ENCODE data around the gene BCAR1.
"Not testable (repeated sequence)": the region's sequence is repeated elsewhere in the genome, so short reads cannot be mapped to it uniquely, and the experiment has no call there.

BCAR1 gene

GRCh38 chr16:75224306-75225082 lies 26.9 kb downstream of the BCAR1 start:
- FAIRE-seq: no peak

DNA sequence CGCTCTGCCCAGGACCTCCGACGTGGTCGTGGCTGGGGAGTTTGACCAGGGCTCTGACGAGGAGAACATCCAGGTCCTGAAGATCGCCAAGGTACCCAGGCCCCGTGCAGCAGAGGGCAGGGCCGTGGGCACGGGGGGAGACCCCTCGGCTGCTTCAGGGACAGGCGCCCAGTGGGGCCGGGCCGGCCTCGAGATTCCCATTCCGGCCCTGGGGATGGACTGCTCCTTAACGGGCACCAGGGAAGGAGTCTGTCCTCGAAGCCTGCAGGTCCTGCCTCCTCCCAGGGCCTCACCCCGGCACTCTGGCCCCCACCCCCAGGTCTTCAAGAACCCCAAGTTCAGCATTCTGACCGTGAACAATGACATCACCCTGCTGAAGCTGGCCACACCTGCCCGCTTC lies 28.3 kb downstream of the BCAR1 start:
- not testable (repeated sequence) for FAIRE-seq

- FAIRE-seq: no peak
Measured at GRCh38 chr16:75222271-75222783, 29.1 kb downstream of the BCAR1 start.

DNA sequence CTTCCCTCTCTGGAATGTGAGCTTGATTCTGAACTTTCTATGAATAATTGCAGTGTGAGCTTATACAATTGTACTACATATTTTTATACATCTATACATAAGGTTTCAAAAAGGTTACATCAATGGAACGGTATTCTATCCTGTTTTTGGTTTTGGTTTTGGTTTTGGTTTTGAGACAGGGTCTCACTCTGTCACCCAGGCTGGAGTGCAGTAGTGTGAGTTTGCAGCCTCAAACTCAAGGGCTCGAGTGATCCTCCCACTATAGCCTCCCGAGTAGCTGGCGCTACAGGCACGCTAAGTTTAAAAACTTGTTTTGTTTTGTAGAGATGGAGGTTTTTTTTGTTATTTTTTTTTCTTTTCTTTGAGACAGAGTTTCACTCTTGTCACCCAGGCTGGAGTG lies 31.6 kb downstream of the BCAR1 start:
- no peak for FAIRE-seq

- FAIRE-seq: no peak
Measured at GRCh38 chr16:75219088-75219487, 32.3 kb downstream of the BCAR1 start.

GRCh38 chr16:75218256-75219076 lies 33.0 kb downstream of the BCAR1 start, which contains the start of gene CTRB1:
Gene CTRB1, plus strand, starts transcription at chr16:75218988. Its CDS starts 20 bp downstream, at chr16:75219008.
- no peak for FAIRE-seq

- no peak for FAIRE-seq
Measured at GRCh38 chr16:75217389-75217851, 34.0 kb downstream of the BCAR1 start.

GRCh38 chr16:75216576-75216975 lies 34.8 kb downstream of the BCAR1 start:
- FAIRE-seq: no peak

DNA sequence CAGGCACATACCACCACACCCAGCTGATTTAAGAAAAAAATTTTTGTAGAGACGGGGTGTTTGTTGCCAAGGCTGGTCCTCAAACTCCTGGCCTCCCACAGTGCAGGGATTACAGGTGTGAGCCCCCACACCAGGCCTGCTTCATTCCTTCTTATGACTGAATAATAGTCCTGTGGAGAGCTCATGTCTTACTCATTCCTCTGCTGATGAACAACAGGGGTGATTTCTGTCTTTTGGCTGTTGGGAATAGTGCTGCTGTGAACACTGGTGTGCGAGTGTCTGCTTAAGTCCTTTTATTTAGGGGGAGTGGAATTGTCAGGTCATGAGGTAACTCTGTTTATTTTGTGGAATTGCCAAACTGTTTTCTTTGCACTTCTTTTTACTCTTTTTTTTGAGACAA lies 35.3 kb downstream of the BCAR1 start:
- no peak for FAIRE-seq

GRCh38 chr16:75211286-75211685 lies 40.1 kb downstream of the BCAR1 start:
- not testable (repeated sequence) for FAIRE-seq

- no peak for FAIRE-seq
Measured at GRCh38 chr16:75209944-75210343, 41.5 kb downstream of the BCAR1 start.

DNA sequence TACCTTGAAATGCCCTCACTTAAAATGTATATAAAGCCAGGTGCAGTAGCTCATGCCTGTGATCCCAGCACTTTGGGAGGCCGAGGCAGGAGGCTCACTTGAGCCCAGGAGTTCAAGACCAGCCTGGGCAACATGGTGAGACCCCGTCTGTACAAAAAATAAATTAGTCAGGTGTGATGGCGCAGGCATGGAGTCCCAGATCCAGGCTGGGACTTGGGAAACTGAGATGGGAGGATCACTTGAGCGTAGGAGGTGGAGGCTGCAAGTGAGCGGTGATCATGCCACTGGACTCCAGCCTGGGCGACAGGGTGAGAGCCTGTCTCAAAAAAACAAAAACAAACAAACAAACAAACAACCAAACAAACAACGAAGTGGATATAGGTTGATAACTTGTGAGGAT lies 41.9 kb downstream of the BCAR1 start:
- FAIRE-seq: not testable (repeated sequence)

GRCh38 chr16:75208861-75209505 lies 42.4 kb downstream of the BCAR1 start:
- no peak for FAIRE-seq

- FAIRE-seq: no peak
Measured at GRCh38 chr16:75208242-75208825, 43.1 kb downstream of the BCAR1 start.

- FAIRE-seq: no peak
Measured at GRCh38 chr16:75207831-75208230, 43.6 kb downstream of the BCAR1 start.

GRCh38 chr16:75206749-75207451 lies 44.5 kb downstream of the BCAR1 start, which contains the start of gene CTRB2:
Gene CTRB2, minus strand, starts transcription at chr16:75207161. Its CDS starts 20 bp downstream, at chr16:75207141.
- no peak for FAIRE-seq

GRCh38 chr16:75205961-75206748 lies 45.3 kb downstream of the BCAR1 start:
- FAIRE-seq: not testable (repeated sequence)

DNA sequence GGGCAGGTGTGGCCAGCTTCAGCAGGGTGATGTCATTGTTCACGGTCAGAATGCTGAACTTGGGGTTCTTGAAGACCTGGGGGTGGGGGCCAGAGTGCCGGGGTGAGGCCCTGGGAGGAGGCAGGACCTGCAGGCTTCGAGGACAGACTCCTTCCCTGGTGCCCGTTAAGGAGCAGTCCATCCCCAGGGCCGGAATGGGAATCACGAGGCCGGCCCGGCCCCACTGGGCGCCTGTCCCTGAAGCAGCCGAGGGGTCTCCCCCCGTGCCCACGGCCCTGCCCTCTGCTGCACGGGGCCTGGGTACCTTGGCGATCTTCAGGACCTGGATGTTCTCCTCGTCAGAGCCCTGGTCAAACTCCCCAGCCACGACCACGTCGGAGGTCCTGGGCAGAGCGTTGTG lies 46.0 kb downstream of the BCAR1 start:
- not testable (repeated sequence) for FAIRE-seq

DNA sequence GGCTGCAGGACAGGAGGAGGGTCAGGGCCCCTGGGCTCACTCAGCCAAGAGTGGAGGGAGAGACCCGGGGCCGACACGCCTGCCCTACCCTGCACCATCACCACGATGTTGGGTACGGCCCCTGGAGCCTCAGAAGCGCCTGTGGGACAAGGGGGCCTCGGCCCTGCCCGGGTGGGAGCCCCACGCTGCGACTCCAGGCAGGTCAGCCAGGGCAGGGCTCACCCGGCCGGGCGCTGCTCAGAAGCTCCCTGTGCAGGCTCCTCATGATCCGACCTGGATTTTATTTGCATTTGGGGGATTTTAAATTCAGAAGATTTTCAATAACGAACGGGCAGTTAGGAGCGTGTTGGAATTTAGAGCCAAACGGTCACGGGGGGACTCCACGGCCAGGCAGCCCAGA lies 46.5 kb downstream of the BCAR1 start:
- FAIRE-seq: not testable (repeated sequence)

GRCh38 chr16:75204410-75204758 lies 47.0 kb downstream of the BCAR1 start:
- no peak for FAIRE-seq
